HFF-Myc (cell line): ENCODE data around the gene COL13A1.

Source experiments
- DNase-seq: peaks from one replicate; pipeline ENCODE4 v3.0.0-alpha.2; 2011; ENCODE audit warnings: low read depth; ENCODE audit errors: extremely low read depth
- H3K4me3 ChIP-seq: replicated peaks from 2 replicates; pipeline ENCODE4 v1.5.1; 2011; ENCODE audit warnings: low read depth, mild to moderate bottlenecking, control low read depth, low read length
- CTCF ChIP-seq: IDR thresholded peaks from 2 replicates; pipeline ENCODE4 v1.5.1; 2012; ENCODE audit warnings: mild to moderate bottlenecking, low read depth, low read length, control low read depth; ENCODE audit errors: missing control alignments

Gene COL13A1

GRCh38 chr10:69759641-69760040 is 42.1 kb upstream of the COL13A1 start:
- no peak for TF ChIP-seq CTCF
- no peak for DNase-seq
- H3K4me3 ChIP-seq: no peak overlapping the region

GRCh38 chr10:69760072-69760471 is 41.6 kb upstream of the COL13A1 start:
- TF ChIP-seq CTCF: no peak
- H3K4me3 ChIP-seq: no peak overlapping the region
- DNase-seq: no peak

GRCh38 chr10:69761320-69761719 is 40.4 kb upstream of the COL13A1 start:
- no peak for DNase-seq
- H3K4me3 ChIP-seq: no peak overlapping the region
- TF ChIP-seq CTCF: no peak

GRCh38 chr10:69766161-69766910 is 35.4 kb upstream of the COL13A1 start:
- TF ChIP-seq CTCF: no peak
- no peak for DNase-seq
- no peak overlapping the region for H3K4me3 ChIP-seq

GRCh38 chr10:69767793-69768192 is 33.9 kb upstream of the COL13A1 start:
- no peak for DNase-seq
- no peak overlapping the region for H3K4me3 ChIP-seq
- no peak for TF ChIP-seq CTCF

- no peak overlapping the region for H3K4me3 ChIP-seq
- no peak for TF ChIP-seq CTCF
- DNase-seq: no peak
These were observed 33.3 kb upstream of the COL13A1 start for GRCh38 chr10:69768386-69768785.
